Type B pancreatic cell (in vitro differentiated cells): ENCODE measurements around the gene CRACR2A. TPM values are rescaled to one million over a fixed set of nuclear protein-coding genes. Genes with fewer than 3 reads are reported as not detected.

ENCODE experiments used
- DNase-seq: peaks from one replicate; pipeline ENCODE4 v3.0.0; 2021; ENCODE audit warnings: mixed read lengths; ENCODE audit not compliant: unreplicated experiment; ENCODE audit errors: extremely low spot score
- H3K27ac Mint-ChIP-seq: 2 replicates; pipeline ENCODE4 v1.8.0; 2021; ENCODE audit warnings: mild to moderate bottlenecking, mixed read lengths
- H3K27me3 Mint-ChIP-seq: 2 replicates; pipeline ENCODE4 v1.8.0; 2021; ENCODE audit warnings: mixed read lengths
- H3K36me3 Mint-ChIP-seq: 2 replicates; pipeline ENCODE4 v1.8.0; 2021; ENCODE audit warnings: mixed read lengths
- H3K4me1 Mint-ChIP-seq: one replicate; pipeline ENCODE4 v1.8.0; 2021; ENCODE audit warnings: mixed read lengths; ENCODE audit not compliant: unreplicated experiment
- H3K4me3 Mint-ChIP-seq: 2 replicates; pipeline ENCODE4 v1.8.0; 2021; ENCODE audit warnings: mild to moderate bottlenecking, mixed read lengths
- H3K9me3 Mint-ChIP-seq: 2 replicates; pipeline ENCODE4 v1.8.0; 2021; ENCODE audit warnings: mixed read lengths
- total RNA-seq: library from RNA; stranded (reverse); gene quantifications from 2 replicates; pipeline ENCODE4 v1.2.1, GENCODE V29; 2021; ENCODE audit warnings: low replicate concordance
- TF ChIP-seq, protein P1 (sequence below): fragments of 200-600 bp; sonication (generic); conservative IDR thresholded peaks from 2 replicates; pipeline ENCODE4 v1.5.0; 2021; ENCODE audit warnings: antibody characterized with exemption, mild to moderate bottlenecking

CRACR2A gene
- total RNA-seq, 1 donor from 2014 or later: 1.9 TPM

DNA sequence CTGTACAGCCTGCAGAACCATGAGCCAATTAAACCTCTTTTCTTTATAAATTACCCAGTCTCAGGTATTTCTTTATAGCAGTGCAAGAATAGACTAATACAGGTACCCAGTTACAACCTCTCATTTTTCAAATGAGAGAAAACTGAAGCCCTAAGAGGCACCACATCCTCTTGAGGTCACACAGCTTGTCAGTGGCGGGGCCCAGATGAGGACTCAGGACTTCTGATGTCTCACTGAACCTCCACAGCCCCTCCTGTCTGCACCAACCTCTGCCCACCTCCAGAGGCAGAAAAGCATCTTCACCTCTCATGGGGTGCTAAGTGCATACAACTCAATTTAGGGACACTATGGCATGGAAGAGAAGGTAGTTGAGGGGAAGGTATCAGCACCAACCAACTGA, 120.7 kb downstream of the CRACR2A start:
- no peak for DNase-seq
- Mint-ChIP-seq H3K27me3 (peaks cover 49% of the 10 kb centered on the region), H3K27ac (no peak overlapping the region), H3K4me3 (no peak overlapping the region), H3K36me3 (no peaks in the 10 kb centered on the region), H3K9me3 (no peaks in the 10 kb centered on the region), H3K4me1 (peaks cover 10% of the 10 kb centered on the region)
- TF ChIP-seq, protein P1, sequence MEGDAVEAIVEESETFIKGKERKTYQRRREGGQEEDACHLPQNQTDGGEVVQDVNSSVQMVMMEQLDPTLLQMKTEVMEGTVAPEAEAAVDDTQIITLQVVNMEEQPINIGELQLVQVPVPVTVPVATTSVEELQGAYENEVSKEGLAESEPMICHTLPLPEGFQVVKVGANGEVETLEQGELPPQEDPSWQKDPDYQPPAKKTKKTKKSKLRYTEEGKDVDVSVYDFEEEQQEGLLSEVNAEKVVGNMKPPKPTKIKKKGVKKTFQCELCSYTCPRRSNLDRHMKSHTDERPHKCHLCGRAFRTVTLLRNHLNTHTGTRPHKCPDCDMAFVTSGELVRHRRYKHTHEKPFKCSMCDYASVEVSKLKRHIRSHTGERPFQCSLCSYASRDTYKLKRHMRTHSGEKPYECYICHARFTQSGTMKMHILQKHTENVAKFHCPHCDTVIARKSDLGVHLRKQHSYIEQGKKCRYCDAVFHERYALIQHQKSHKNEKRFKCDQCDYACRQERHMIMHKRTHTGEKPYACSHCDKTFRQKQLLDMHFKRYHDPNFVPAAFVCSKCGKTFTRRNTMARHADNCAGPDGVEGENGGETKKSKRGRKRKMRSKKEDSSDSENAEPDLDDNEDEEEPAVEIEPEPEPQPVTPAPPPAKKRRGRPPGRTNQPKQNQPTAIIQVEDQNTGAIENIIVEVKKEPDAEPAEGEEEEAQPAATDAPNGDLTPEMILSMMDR: no peak

DNA sequence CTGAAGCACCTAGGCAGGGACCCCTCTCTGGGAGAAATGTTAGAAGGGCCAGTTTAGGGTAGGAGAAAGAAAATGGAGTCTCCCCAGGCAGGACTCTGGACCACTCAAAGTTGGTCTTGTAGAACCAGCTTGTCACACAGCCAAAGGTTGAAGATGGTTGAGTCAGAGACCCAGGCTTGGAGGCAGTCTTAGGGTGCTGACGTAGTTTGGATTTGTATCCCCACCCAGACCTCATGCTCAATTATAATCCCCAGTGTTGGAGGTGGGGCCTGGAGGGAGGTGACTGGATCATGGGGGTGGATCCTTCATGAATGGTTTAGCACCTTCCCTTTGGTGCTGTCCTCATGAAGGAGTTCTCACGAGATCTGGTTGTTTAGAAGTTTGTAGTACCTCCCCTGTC, 121.2 kb downstream of the CRACR2A start:
- Mint-ChIP-seq H3K27me3 (peaks cover 44% of the 10 kb centered on the region), H3K27ac (no peak overlapping the region)
- TF ChIP-seq, protein P1: no peak

DNA sequence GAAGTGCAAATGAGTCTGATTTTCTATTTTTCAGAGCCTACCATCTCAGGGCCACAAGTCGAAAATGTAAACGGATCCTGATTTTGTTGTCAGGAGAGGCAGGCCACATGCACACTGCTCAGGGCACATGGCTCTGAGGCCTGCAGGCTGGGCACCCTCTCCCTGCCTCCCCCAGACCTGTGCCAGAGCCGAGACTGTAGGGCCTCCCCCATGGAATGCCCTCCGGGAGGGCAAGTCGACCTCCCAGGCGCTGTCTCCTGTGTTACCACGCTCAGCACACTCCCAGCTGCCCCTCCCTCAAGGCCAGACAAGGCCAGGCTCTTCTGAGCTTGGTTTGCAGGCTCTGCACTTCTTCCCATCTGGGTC, 121.7 kb downstream of the CRACR2A start:
- TF ChIP-seq, protein P1: no peak
- H3K36me3 Mint-ChIP-seq: no peaks in the 10 kb centered on the region
- DNase-seq: no peak
- H3K27ac Mint-ChIP-seq: no peak overlapping the region
- no peaks in the 10 kb centered on the region for H3K9me3 Mint-ChIP-seq
- peaks cover 8% of the 10 kb centered on the region for H3K4me1 Mint-ChIP-seq
- H3K4me3 Mint-ChIP-seq: no peak overlapping the region
- peaks cover 41% of the 10 kb centered on the region for H3K27me3 Mint-ChIP-seq

More for the DNA sequence above, 121.2 kb downstream of the CRACR2A start:
- no peaks in the 10 kb centered on the region for H3K9me3 Mint-ChIP-seq
- H3K36me3 Mint-ChIP-seq: no peaks in the 10 kb centered on the region
- DNase-seq: no peak
- peaks cover 8% of the 10 kb centered on the region for H3K4me1 Mint-ChIP-seq
- no peak overlapping the region for H3K4me3 Mint-ChIP-seq

DNA sequence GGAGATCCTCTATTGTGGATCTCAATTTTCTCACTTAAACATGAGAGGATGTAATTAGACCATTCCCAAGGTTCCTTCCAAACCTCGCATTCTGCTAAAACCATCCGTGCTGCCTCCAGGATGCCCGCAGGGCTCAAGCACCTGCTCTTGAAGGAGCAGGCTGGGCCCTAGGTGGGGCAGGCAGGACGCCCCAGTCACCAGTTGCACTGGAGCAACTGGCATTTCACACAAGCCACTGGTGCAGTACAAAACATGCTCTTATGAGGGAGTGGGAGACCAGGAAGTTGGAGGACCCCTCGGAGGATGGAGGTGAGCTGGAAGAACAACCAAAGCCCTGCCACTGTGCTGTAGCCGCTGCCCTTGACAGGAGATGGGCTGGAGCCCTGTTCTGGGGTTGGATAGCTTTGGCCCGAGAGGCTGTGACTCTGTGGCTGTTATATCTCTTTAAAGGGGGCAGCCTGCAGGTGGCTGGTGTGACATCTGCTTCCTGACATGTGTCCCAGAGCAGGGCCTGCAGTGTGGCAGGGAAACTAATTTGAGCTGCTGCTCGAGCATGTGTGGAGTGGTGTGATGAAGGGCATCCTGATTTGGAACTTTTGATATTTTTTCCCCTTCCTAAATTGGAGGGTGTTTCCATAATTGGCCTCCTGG, 122.2 kb downstream of the CRACR2A start:
- Mint-ChIP-seq H3K27me3 (peaks cover 47% of the 10 kb centered on the region), H3K36me3 (no peaks in the 10 kb centered on the region), H3K4me1 (peaks cover 8% of the 10 kb centered on the region), H3K27ac (no peak overlapping the region), H3K4me3 (no peak overlapping the region), H3K9me3 (no peaks in the 10 kb centered on the region)
- DNase-seq: no peak
- TF ChIP-seq, protein P1: no peak

DNA sequence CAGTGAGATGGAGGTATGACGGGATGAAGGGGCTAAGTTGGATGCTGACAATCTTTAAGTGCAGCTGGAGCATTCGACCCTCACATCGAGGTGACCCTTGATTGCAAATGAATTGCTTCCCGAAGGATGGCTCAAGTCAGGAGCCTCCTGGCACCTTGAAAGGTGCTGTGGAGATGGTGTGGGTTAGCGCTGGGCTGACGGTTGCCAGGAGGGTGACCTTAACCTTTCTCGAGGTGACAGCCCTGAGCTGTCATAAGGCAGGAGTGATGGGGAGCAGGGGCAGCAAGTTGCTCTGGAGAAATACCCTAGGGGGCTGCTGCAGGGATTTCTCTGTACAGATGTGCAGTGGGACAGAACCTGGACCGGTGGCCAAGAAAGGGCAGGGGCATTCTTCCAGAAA, 122.8 kb downstream of the CRACR2A start:
- Mint-ChIP-seq H3K4me1 (peaks cover 8% of the 10 kb centered on the region), H3K36me3 (no peaks in the 10 kb centered on the region), H3K9me3 (no peaks in the 10 kb centered on the region), H3K27ac (no peak overlapping the region), H3K27me3 (peaks cover 52% of the 10 kb centered on the region), H3K4me3 (no peak overlapping the region)
- no peak for DNase-seq
- TF ChIP-seq, protein P1: no peak
